Upper lobe of left lung (tissue), 6 donors: Measurements from ENCODE around the gene ANKRD49. TPM values are rescaled to one million over a fixed set of nuclear protein-coding genes. Genes with fewer than 3 reads are reported as not detected.

Experiments used
- ATAC-seq, 2 donors: fragments of 200-7000 bp; cut with Tn5 transposase; one replicate each; pipeline ENCODE4 v1.9.1; 2022; ENCODE audit warnings: mild to moderate bottlenecking in 2 of 2, moderate library complexity in 2 of 2; ENCODE audit not compliant: low FRiP score in 2 of 2
- DNase-seq, 2 donors: peaks; one replicate each; pipeline ENCODE4 v3.0.0-alpha.2; 2019 to 2020
- H3K27ac ChIP-seq, 4 donors: fragments of 200-600 bp; sonication (generic); one replicate each; pipeline ENCODE4 v1.5.1; 2016 to 2019
- H3K27me3 ChIP-seq, 4 donors: fragments of 200-600 bp; sonication (generic); one replicate each; pipeline ENCODE4 v1.5.1; 2017 to 2019
- H3K36me3 ChIP-seq, 4 donors: fragments of 200-600 bp; sonication (generic); one replicate each; pipeline ENCODE4 v1.5.1; 2016 to 2019
- H3K4me1 ChIP-seq, 4 donors: fragments of 200-600 bp; sonication (generic); one replicate each; pipeline ENCODE4 v1.5.1; 2018 to 2019
- H3K4me3 ChIP-seq, 4 donors: fragments of 200-600 bp; sonication (generic); one replicate each; pipeline ENCODE4 v1.5.1; 2017 to 2019; ENCODE audit warnings: mild to moderate bottlenecking in 2 of 4, moderate library complexity in 1 of 4
- H3K9me3 ChIP-seq, 4 donors: fragments of 200-600 bp; sonication (generic); one replicate each; pipeline ENCODE4 v1.5.1; 2018 to 2019
- EP300 ChIP-seq, 4 donors: sonication (generic); formaldehyde crosslinking; IDR thresholded peaks; one replicate each; pipeline ENCODE4 v1.5.1; 2017; ENCODE audit warnings: antibody characterized with exemption in 4 of 4, control low read depth in 2 of 4
- POLR2A ChIP-seq, 4 donors: fragments of 450-650 bp; IDR thresholded peaks; one replicate each; pipeline ENCODE4 v1.5.1; 2016 to 2017; ENCODE audit warnings: antibody characterized with exemption in 4 of 4, mild to moderate bottlenecking in 2 of 4
- POLR2AphosphoS5 ChIP-seq, 2 donors: sonication (generic); formaldehyde crosslinking; IDR thresholded peaks; one replicate each; pipeline ENCODE4 v1.5.1; 2017; ENCODE audit warnings: antibody characterized with exemption in 2 of 2
- WGBS, 2 donors: methylation state at CpG; one replicate each; pipeline ENCODE4 v1.1.5; 2017 to 2018; 5-methylcytosine and 5-hydroxymethylcytosine counted together
- total RNA-seq, 6 donors: library from RNA; depleted of rRNA in 4 of 6; stranded (reverse); fragments of >200 nt in 4 of 6; gene quantifications; one replicate each; pipeline versions ENCODE4 v1.1.0 to v1.2.1, GENCODE V29; 2016 to 2021
- TF ChIP-seq, protein P1 (sequence below), 6 experiments: fragments of 450-650 bp in 4 of 6; fragments of 200-600 bp in 2 of 6; sonication (generic) in 2 of 6; IDR thresholded peaks; one replicate each; pipeline ENCODE4 v1.5.1; 2016 to 2019; ENCODE audit warnings: antibody characterized with exemption in 6 of 6
- donor health status: DM: no; HTN: no; CAD: no; lungs with moderate emphysema.
- donor health status: DM: no; HTN: yes; CAD: no; lungs with severe emphysema.

ANKRD49 gene
- total RNA-seq, 6 donors from 2014 or later = 9.5 to 42.7 (median 18.4) TPM

DNA sequence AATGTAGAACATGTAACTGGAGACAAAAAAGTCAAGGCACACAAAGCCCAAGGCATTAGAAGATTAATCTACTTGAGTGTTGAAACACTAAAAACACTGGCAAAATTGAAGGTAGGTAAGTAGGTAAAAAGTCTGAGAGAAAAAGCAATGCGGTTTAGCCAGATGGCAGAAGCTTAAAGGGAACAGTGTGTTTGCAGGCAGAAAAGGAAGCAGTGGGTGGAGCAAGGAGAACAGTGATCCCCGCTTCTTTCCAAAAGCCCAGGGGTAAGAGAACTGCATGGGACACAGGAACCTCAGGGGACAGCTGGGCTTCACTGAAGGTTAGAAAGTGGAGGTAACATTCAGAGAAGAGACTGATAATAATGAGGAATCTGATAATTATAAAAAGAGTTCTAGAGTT is 16.2 kb upstream of the ANKRD49 start:
- no peak overlapping the region for H3K4me3 ChIP-seq
- no peak overlapping the region for H3K27ac ChIP-seq
- H3K36me3 ChIP-seq = peaks cover 0 to 70% (median 14%) of the 10 kb centered on the region in 4 donors
- no peaks in the 10 kb centered on the region for H3K9me3 ChIP-seq
- H3K4me1 ChIP-seq = no peaks in the 10 kb centered on the region
- no peak for ATAC-seq
- no peaks in the 10 kb centered on the region for H3K27me3 ChIP-seq
- TF ChIP-seq, protein P1, sequence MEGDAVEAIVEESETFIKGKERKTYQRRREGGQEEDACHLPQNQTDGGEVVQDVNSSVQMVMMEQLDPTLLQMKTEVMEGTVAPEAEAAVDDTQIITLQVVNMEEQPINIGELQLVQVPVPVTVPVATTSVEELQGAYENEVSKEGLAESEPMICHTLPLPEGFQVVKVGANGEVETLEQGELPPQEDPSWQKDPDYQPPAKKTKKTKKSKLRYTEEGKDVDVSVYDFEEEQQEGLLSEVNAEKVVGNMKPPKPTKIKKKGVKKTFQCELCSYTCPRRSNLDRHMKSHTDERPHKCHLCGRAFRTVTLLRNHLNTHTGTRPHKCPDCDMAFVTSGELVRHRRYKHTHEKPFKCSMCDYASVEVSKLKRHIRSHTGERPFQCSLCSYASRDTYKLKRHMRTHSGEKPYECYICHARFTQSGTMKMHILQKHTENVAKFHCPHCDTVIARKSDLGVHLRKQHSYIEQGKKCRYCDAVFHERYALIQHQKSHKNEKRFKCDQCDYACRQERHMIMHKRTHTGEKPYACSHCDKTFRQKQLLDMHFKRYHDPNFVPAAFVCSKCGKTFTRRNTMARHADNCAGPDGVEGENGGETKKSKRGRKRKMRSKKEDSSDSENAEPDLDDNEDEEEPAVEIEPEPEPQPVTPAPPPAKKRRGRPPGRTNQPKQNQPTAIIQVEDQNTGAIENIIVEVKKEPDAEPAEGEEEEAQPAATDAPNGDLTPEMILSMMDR (IDR thresholded peaks at IDR 0.05) = no peak
- TF ChIP-seq POLR2AphosphoS5 (IDR thresholded peaks at IDR 0.05) = no peak
- TF ChIP-seq EP300 (IDR thresholded peaks at IDR 0.05) = no peak
- 74 to 81% methylated on average over 2 of the region's 2 CpGs for whole genome bisulfite sequencing, 2 donors
- no peak for DNase-seq

DNA sequence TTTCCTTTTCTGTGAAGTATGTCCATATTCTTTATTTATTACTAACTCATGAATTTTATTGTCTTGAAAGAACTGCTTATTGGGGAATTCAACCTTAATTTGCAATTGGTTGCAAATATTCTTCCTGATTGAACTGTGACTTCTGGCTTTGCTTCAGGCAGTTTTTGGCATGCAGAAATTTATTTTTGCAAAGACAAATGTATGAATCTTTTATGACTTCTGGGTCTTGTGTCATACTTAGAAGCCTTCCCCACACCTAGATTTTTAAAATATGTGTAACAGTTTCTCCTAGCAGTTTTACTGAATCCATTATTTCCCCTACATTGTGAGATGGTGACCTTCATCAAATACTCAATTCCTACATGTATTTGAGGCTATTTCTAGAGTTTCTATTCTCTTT is 12.4 kb upstream of the ANKRD49 start:
- no peaks in the 10 kb centered on the region for H3K9me3 ChIP-seq
- no peaks in the 10 kb centered on the region for H3K4me1 ChIP-seq
- H3K4me3 ChIP-seq = no peak overlapping the region
- TF ChIP-seq EP300 (IDR thresholded peaks at IDR 0.05) = no peak
- TF ChIP-seq, protein P1 (IDR thresholded peaks at IDR 0.05) = no peak
- no peak for TF ChIP-seq POLR2AphosphoS5 (IDR thresholded peaks at IDR 0.05)
- DNase-seq (no peak), ATAC-seq (no peak)
- H3K27me3 ChIP-seq = no peaks in the 10 kb centered on the region
- peaks cover 8 to 82% (median 27%) of the 10 kb centered on the region in 4 donors for H3K36me3 ChIP-seq
- no peak overlapping the region for H3K27ac ChIP-seq

DNA sequence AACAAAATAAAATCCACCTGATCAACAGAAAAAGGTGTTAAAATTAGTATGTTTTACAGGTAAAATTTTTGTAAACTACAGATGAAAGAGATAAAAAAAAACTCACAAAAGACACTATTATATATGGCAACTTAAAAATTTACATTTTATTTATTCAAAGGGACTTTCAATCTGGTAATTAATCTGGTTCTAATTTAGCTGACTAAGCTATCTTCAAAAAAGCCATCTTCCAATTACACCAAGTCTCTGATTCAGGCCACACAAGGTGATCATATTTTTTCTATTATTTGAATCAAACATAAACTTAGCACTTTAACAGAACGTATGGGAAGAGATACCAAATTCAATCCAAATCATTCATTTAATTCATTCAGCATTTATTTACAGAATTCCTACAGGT is 7.7 kb upstream of the ANKRD49 start:
- DNase-seq (no peak), ATAC-seq (no peak)
- Histone ChIP-seq H3K27me3 (no peaks in the 10 kb centered on the region), H3K27ac (no peak overlapping the region), H3K4me1 (no peaks in the 10 kb centered on the region), H3K36me3 (peaks cover 8 to 75% (median 26%) of the 10 kb centered on the region in 4 donors), H3K4me3 (no peak overlapping the region), H3K9me3 (no peaks in the 10 kb centered on the region)
- TF ChIP-seq, protein P1 (IDR thresholded peaks at IDR 0.05) = no peak
- TF ChIP-seq POLR2A (IDR thresholded peaks at IDR 0.05) = no peak
- no peak for TF ChIP-seq POLR2AphosphoS5 (IDR thresholded peaks at IDR 0.05)
- 90 to 93% methylated on average over 1 of the region's 1 CpG for WGBS, 2 donors

DNA sequence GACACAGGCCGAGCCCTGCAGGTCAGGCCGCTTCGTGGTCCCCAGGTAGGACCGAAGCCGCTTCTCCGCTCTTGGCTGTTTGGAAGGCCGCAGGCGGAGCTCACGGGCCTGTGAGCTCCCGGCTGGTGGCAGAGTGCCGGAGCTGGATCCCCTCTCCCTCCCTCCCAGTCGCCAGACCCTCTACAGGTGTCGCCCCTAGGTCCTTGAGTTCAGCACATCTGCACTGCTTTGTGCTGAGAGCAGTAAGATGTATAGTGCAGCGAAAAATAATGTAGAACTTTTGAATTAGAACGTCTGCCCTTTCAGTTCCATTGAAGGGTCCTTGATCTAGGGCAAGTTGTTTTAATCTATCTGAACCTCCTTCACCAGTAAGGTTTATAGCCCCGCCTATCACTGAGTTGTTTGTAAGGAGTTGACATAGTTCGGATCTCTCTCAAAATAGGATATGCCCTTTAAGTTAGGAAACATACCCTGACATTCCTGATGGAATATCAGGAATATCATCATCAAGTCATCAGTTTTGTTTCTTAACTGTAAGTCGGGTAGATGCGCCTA is 419 bp downstream of the ANKRD49 start:
- no peaks in the 10 kb centered on the region for H3K9me3 ChIP-seq
- peak overlapping the region; percentile 72 to 86 (median 80) for H3K4me3 ChIP-seq
- no peak for DNase-seq
- ATAC-seq = peak; percentile 81 to 83
- H3K27me3 ChIP-seq = no peaks in the 10 kb centered on the region
- TF ChIP-seq, protein P1 (IDR thresholded peaks at IDR 0.05) = no peak
- TF ChIP-seq POLR2A (IDR thresholded peaks at IDR 0.05) = peak in 2 of 4 donors; percentile 11 to 18
- H3K4me1 ChIP-seq = peaks cover 19 to 25% (median 21%) of the 10 kb centered on the region in 4 donors
- H3K36me3 ChIP-seq = peaks cover 9 to 40% (median 18%) of the 10 kb centered on the region in 4 donors
- 5 to 8% methylated on average over 11 to 14 of the region's 19 CpGs for WGBS, 2 donors
- H3K27ac ChIP-seq = peak overlapping the region; percentile 82 to 89 (median 86)

DNA sequence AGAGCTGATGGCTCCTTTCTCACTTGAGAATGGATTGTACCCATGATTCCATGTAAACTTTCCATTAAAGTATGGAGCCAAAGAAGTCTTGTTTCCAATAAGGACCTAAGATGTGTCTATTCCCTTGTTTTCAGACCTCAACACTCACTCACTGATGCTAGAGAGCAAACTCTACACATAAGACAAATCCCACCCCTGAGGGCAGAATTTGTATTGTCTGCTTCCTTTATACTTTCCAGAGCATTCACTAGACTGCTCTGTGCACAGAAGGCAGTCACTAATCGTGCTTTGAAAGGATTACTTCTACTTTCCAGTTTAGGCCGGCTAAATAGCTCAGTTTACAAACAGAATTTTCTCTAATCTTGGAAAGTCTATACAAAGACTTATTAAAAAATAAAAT is 6.4 kb downstream of the ANKRD49 start:
- H3K36me3 ChIP-seq = peaks cover 9 to 60% (median 25%) of the 10 kb centered on the region in 4 donors
- TF ChIP-seq EP300 (IDR thresholded peaks at IDR 0.05) = no peak
- no peak for TF ChIP-seq POLR2A (IDR thresholded peaks at IDR 0.05)
- no peak for TF ChIP-seq POLR2AphosphoS5 (IDR thresholded peaks at IDR 0.05)
- TF ChIP-seq, protein P1 (IDR thresholded peaks at IDR 0.05) = no peak
- DNase-seq = no peak

More for the DNA sequence above, 6.4 kb downstream of the ANKRD49 start:
- Histone ChIP-seq H3K9me3 (no peaks in the 10 kb centered on the region), H3K27ac (no peak overlapping the region), H3K4me3 (no peak overlapping the region), H3K4me1 (peaks cover 1 to 6% (median 3%) of the 10 kb centered on the region in 4 donors), H3K27me3 (no peaks in the 10 kb centered on the region)
- ATAC-seq = no peak
- WGBS, 2 donors = 87 to 95% methylated on average over 2 of the region's 2 CpGs
